Panc1 (cell line): ENCODE data around the gene MAPT. TPM values are rescaled to one million over a fixed set of nuclear protein-coding genes. Genes with fewer than 3 reads are reported as not detected.

ENCODE experiments used
- ATAC-seq: fragments of 200-7000 bp; cut with Tn5 transposase; 2 replicates; pipeline ENCODE4 v1.9.1; 2020; ENCODE audit warnings: mild to moderate bottlenecking, moderate library complexity
- BruUV-seq: library from RNA; stranded (reverse); fragments of 400-500 nt; replicated peaks from 2 replicates; lab custom pipeline; 2021; lab: Mats Ljungman, UMichigan
- CTCF ChIA-PET: fragments of 300-600 bp; sonication (Branson Sonifier 250); formaldehyde crosslinking; loops from one replicate; lab custom pipeline; 2022; ENCODE audit warnings: antibody characterized with exemption; lab: Charles Lee
- POLR2A ChIA-PET: fragments of 300-600 bp; sonication (Branson Sonifier 250); formaldehyde crosslinking; loops from one replicate; lab custom pipeline; 2022; ENCODE audit warnings: antibody characterized with exemption; lab: Charles Lee
- DNase-seq: peaks from one replicate; pipeline ENCODE4 v3.0.0-alpha.2; 2010; ENCODE audit warnings: low read depth, low spot score
- H3K27ac ChIP-seq: 2 replicates; pipeline ENCODE4 v1.5.1; 2011; ENCODE audit warnings: mild to moderate bottlenecking, low read length, inconsistent platforms
- H3K27me3 ChIP-seq: fragments of 200-500 bp; sonication (Bioruptor generic); 2 replicates; pipeline ENCODE4 v1.6.0; 2014; ENCODE audit warnings: low read length, inconsistent platforms; ENCODE audit not compliant: control insufficient read depth, insufficient read depth
- H3K36me3 ChIP-seq: fragments of 200-500 bp; sonication (Bioruptor generic); 2 replicates; pipeline ENCODE4 v1.5.1; 2014; ENCODE audit warnings: inconsistent platforms, mild to moderate bottlenecking, low read length, moderate library complexity; ENCODE audit not compliant: control insufficient read depth, insufficient read depth
- H3K4me1 ChIP-seq: 2 replicates; pipeline ENCODE4 v1.5.1; 2011; ENCODE audit warnings: inconsistent platforms, mild to moderate bottlenecking, low read length, moderate library complexity; ENCODE audit not compliant: control insufficient read depth, insufficient read depth
- H3K4me3 ChIP-seq, 2 experiments: 2 replicates each; pipeline ENCODE4 v1.5.1; 2011 to 2012; ENCODE audit warnings: low read depth in 2 of 2, low read length in 2 of 2, mild to moderate bottlenecking in 2 of 2, inconsistent platforms in 1 of 2, moderate library complexity in 1 of 2
- H3K9me3 ChIP-seq: fragments of 200-500 bp; sonication (Bioruptor generic); 2 replicates; pipeline ENCODE4 v1.5.1; 2014; ENCODE audit warnings: low read depth, mild to moderate bottlenecking, inconsistent platforms, low read length, moderate library complexity; ENCODE audit not compliant: control insufficient read depth, insufficient read depth
- CTCF ChIP-seq: fragments of 450-650 bp; IDR thresholded peaks from 2 replicates; pipeline ENCODE4 v1.5.1; 2017; ENCODE audit warnings: mild to moderate bottlenecking
- POLR2AphosphoS5 ChIP-seq: IDR thresholded peaks from 2 replicates; pipeline ENCODE4 v1.6.1; 2012; ENCODE audit warnings: mild to moderate bottlenecking, low read depth, low read length, moderate library complexity
- REST ChIP-seq, 2 experiments: IDR thresholded peaks; 2 replicates each; pipeline ENCODE4 v1.6.1; 2011 to 2012; ENCODE audit warnings: low read depth in 2 of 2, control low read depth in 1 of 2, low read length in 1 of 2, mild to moderate bottlenecking in 1 of 2, moderate library complexity in 1 of 2; ENCODE audit not compliant: insufficient read depth in 1 of 2
- SIN3A ChIP-seq: IDR thresholded peaks from 2 replicates; pipeline ENCODE4 v1.6.1; 2012; ENCODE audit warnings: low read depth, mild to moderate bottlenecking, low read length, moderate library complexity, borderline replicate concordance; ENCODE audit not compliant: insufficient read depth
- TCF7L2 ChIP-seq: IDR thresholded peaks from 2 replicates; pipeline ENCODE4 v1.6.1; 2011; ENCODE audit warnings: mild to moderate bottlenecking, low read depth, low read length, inconsistent platforms
- in situ Hi-C: cut with HindIII; loops from 2 replicates; pipeline ENCODE4 v1.10.0; 2016; ENCODE audit warnings: low sequenced_read_pairs, low pct_unique_long_range_greater_than_20kb
- intact Hi-C: fragments of 100-400 bp; cut with micrococcal nuclease; formaldehyde crosslinking; loops from one replicate; pipeline ENCODE4 v1.10.0; 2022; ENCODE audit not compliant: unreplicated experiment
- total RNA-seq: library from RNA; stranded (reverse); gene quantifications from one replicate; pipeline ENCODE4 v1.2.1, GENCODE V29; 2021; ENCODE audit not compliant: unreplicated experiment

Gene MAPT
- total RNA-seq, 1 experiment from 2014 or later, result 0.59 TPM

- ATAC-seq, result no peak
Measured at GRCh38 chr17:46060461-46060860, 166.1 kb downstream of the MAPT start.

DNA sequence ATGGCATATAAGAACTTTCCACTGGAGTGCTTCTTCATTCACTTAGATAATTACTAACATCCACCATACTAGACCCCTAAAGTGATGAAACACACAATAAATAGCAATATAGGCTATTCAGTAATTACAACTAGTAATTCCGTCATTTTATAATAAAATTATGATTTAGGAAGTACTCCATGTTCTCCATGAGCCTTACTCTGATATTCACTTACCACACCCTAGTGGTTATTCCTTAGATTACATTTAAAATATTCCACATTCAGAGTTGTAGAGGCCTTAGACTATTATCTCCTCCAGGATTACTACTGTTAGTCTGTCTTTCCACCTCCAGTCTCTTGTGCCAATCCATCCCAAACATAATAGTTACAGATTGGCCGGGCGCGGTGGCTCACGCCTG, 167.1 kb downstream of the MAPT start:
- CTCF ChIA-PET, result no interaction called here
- POLR2A ChIA-PET, result no interaction called here
- Histone ChIP-seq H3K9me3 (no peaks in the 10 kb centered on the region), H3K27ac (no peak overlapping the region), H3K27me3 (no peaks in the 10 kb centered on the region), H3K4me1 (no peaks in the 10 kb centered on the region), H3K36me3 (peaks cover 3% of the 10 kb centered on the region), H3K4me3 (no peak overlapping the region)
- no TSS peak for BruUV-seq
- in situ Hi-C loops, result no loop called here
- DNase-seq, result no peak
- peak; percentile 36; the same call in 1 of the 2 replicates for TF ChIP-seq CTCF
- TF ChIP-seq TCF7L2, result no peak
- TF ChIP-seq SIN3A, result no peak
- ATAC-seq, result no peak
- intact Hi-C loops, result no loop called here

More at GRCh38 chr17:46060461-46060860, 166.1 kb downstream of the MAPT start:
- CTCF ChIA-PET, result no interaction called here
- no peak for DNase-seq
- Histone ChIP-seq H3K27ac (no peak overlapping the region), H3K36me3 (no peaks in the 10 kb centered on the region; the same call in none of the 2 replicates), H3K4me3 (no peak overlapping the region), H3K4me1 (no peaks in the 10 kb centered on the region), H3K9me3 (no peaks in the 10 kb centered on the region), H3K27me3 (no peaks in the 10 kb centered on the region)
- TF ChIP-seq CTCF, result no peak
- POLR2A ChIA-PET, result no interaction called here
- no TSS peak for BruUV-seq
- in situ Hi-C loops, result no loop called here
- intact Hi-C loops, result no loop called here

- ChIA-PET CTCF (interaction anchor here (0.9 kb wide), 1 partner anchor 19 kb away, joined by 4 read pairs; no protein-coding TSS in a partner anchor), POLR2A (no interaction called here)
- H3K27ac ChIP-seq, result no peak overlapping the region
- TF ChIP-seq POLR2AphosphoS5 (no peak), TCF7L2 (no peak), CTCF (no peak), REST (IDR thresholded peaks at IDR 0.05; ENCODE audit: insufficient read depth in 1 of 2, low read depth in 2 of 2, low read length in 1 of 2) (no peak), SIN3A (no peak)
- intact Hi-C loops, result no loop called here
- BruUV-seq, result TSS peak; percentile 31
- no peaks in the 10 kb centered on the region for H3K9me3 ChIP-seq
- DNase-seq (no peak), ATAC-seq (no peak)
- peaks cover 9% of the 10 kb centered on the region for H3K36me3 ChIP-seq
- H3K27me3 ChIP-seq, result no peaks in the 10 kb centered on the region
- in situ Hi-C loops, result no loop called here
- H3K4me3 ChIP-seq, result no peak overlapping the region
- no peaks in the 10 kb centered on the region for H3K4me1 ChIP-seq
Measured at GRCh38 chr17:46063241-46063640, 168.9 kb downstream of the MAPT start.
